Peyer's patch (tissue), 4 donors: ENCODE results near the gene PRMT7. TPM values are rescaled to one million over a fixed set of nuclear protein-coding genes. Genes with fewer than 3 reads are reported as not detected.

Experiments
- DNase-seq, 3 donors: peaks; one replicate each; pipeline ENCODE4 v3.0.0-alpha.2; 2017 to 2019
- H3K27ac ChIP-seq, 4 donors: fragments of 200-600 bp; sonication (generic); one replicate each; pipeline ENCODE4 v1.5.1; 2016 to 2019
- H3K27me3 ChIP-seq, 2 donors: fragments of 200-600 bp; sonication (generic); one replicate each; pipeline ENCODE4 v1.5.1; 2019
- H3K36me3 ChIP-seq, 3 donors: fragments of 200-600 bp; sonication (generic); one replicate each; pipeline ENCODE4 v1.5.1; 2016 to 2019
- H3K4me1 ChIP-seq, 4 donors: fragments of 200-600 bp; sonication (generic); one replicate each; pipeline ENCODE4 v1.5.1; 2016 to 2019
- H3K4me3 ChIP-seq, 4 donors: fragments of 200-600 bp; sonication (generic); 1 replicate in 3 of 4; 2 replicates in 1 of 4; pipeline ENCODE4 v1.5.1; 2016 to 2019; ENCODE audit warnings: mild to moderate bottlenecking in 1 of 4
- H3K9me3 ChIP-seq, 4 donors: fragments of 200-600 bp; sonication (generic); one replicate each; pipeline ENCODE4 v1.5.1; 2016 to 2019; ENCODE audit warnings: mild to moderate bottlenecking in 1 of 4
- CTCF ChIP-seq, 6 experiments: fragments of 450-650 bp in 4 of 6; fragments of 200-600 bp in 2 of 6; sonication (generic) in 1 of 6; IDR thresholded peaks; one replicate each; pipeline ENCODE4 v1.5.1; 2017 to 2019; ENCODE audit warnings: antibody characterized with exemption in 6 of 6, mild to moderate bottlenecking in 3 of 6, moderate library complexity in 1 of 6
- POLR2A ChIP-seq, 2 donors: fragments of 450-650 bp; IDR thresholded peaks; one replicate each; pipeline ENCODE4 v1.5.1; 2017; ENCODE audit warnings: antibody characterized with exemption in 2 of 2, mild to moderate bottlenecking in 2 of 2, moderate library complexity in 2 of 2
- total RNA-seq, 4 donors: library from RNA; depleted of rRNA; stranded (reverse); fragments of >200 nt; gene quantifications; one replicate each; pipeline ENCODE4 v1.1.0, GENCODE V29; 2016

PRMT7 gene
- total RNA-seq, 4 donors from 2014 or later = 36.6 to 145 (median 65.0) TPM

- H3K27ac ChIP-seq = peak overlapping the region in 3 of 4 donors; percentile 2 to 99 (median 96)
Measured at GRCh38 chr16:68384288-68385161, 73.7 kb downstream of the PRMT7 start.

GRCh38 chr16:68385371-68385770, 74.6 kb downstream of the PRMT7 start:
- Histone ChIP-seq H3K27ac (peak overlapping the region in 3 of 4 donors; percentile 89 to 99 (median 96)), H3K4me3 (peak overlapping the region in 3 of 4 donors; percentile 26 to 58 (median 53)), H3K4me1 (peaks cover 3 to 29% (median 9%) of the 10 kb centered on the region in 4 donors), H3K27me3 (no peaks in the 10 kb centered on the region), H3K36me3 (peaks cover 0 to 11% (median 0%) of the 10 kb centered on the region in 3 donors), H3K9me3 (no peaks in the 10 kb centered on the region)
- no peak for DNase-seq
- no peak for TF ChIP-seq CTCF (IDR thresholded peaks at IDR 0.05)
- TF ChIP-seq POLR2A (IDR thresholded peaks at IDR 0.05) = no peak

More at GRCh38 chr16:68384288-68385161, 73.7 kb downstream of the PRMT7 start:
- Histone ChIP-seq H3K4me3 (peak overlapping the region in 2 of 4 donors; percentile 53 to 58), H3K9me3 (no peaks in the 10 kb centered on the region), H3K4me1 (peaks cover 3 to 29% (median 9%) of the 10 kb centered on the region in 4 donors), H3K36me3 (peaks cover 0 to 20% (median 0%) of the 10 kb centered on the region in 3 donors), H3K27me3 (no peaks in the 10 kb centered on the region)
- no peak for TF ChIP-seq POLR2A (IDR thresholded peaks at IDR 0.05)
- peak in 2 of 6 experiments; percentile 9 to 17 for TF ChIP-seq CTCF (IDR thresholded peaks at IDR 0.05)
- DNase-seq = peak in 1 of 3 donors; percentile 59

GRCh38 chr16:68386628-68387027, 75.8 kb downstream of the PRMT7 start:
- TF ChIP-seq POLR2A (IDR thresholded peaks at IDR 0.05) (peak; percentile 85 to 94), CTCF (IDR thresholded peaks at IDR 0.05) (no peak)
- Histone ChIP-seq H3K9me3 (no peaks in the 10 kb centered on the region), H3K27ac (peak overlapping the region in 3 of 4 donors; percentile 89 to 99 (median 96)), H3K4me3 (peak overlapping the region in 3 of 4 donors; percentile 26 to 58 (median 53)), H3K36me3 (peaks cover 0 to 4% (median 0%) of the 10 kb centered on the region in 3 donors), H3K4me1 (peaks cover 3 to 29% (median 9%) of the 10 kb centered on the region in 4 donors), H3K27me3 (no peaks in the 10 kb centered on the region)
- DNase-seq = peak in 2 of 3 donors; percentile 94 to 97

GRCh38 chr16:68387301-68387700, 76.5 kb downstream of the PRMT7 start:
- H3K4me1 ChIP-seq = peaks cover 3 to 23% (median 4%) of the 10 kb centered on the region in 4 donors
- no peaks in the 10 kb centered on the region for H3K27me3 ChIP-seq
- no peaks in the 10 kb centered on the region for H3K9me3 ChIP-seq
- no peaks in the 10 kb centered on the region for H3K36me3 ChIP-seq
- no peak for TF ChIP-seq CTCF (IDR thresholded peaks at IDR 0.05)
- peak in 1 of 2 donors; percentile 62 for TF ChIP-seq POLR2A (IDR thresholded peaks at IDR 0.05)
- peak in 2 of 3 donors; percentile 90 to 95 for DNase-seq
- peak overlapping the region in 3 of 4 donors; percentile 89 to 99 (median 96) for H3K27ac ChIP-seq
- H3K4me3 ChIP-seq = peak overlapping the region in 2 of 4 donors; percentile 53 to 58

GRCh38 chr16:68388124-68388523, 77.3 kb downstream of the PRMT7 start:
- DNase-seq = no peak
- H3K27me3 ChIP-seq = no peaks in the 10 kb centered on the region
- peaks cover 0 to 15% (median 2%) of the 10 kb centered on the region in 4 donors for H3K4me1 ChIP-seq
- H3K36me3 ChIP-seq = no peaks in the 10 kb centered on the region
- H3K9me3 ChIP-seq = no peaks in the 10 kb centered on the region
- no peak for TF ChIP-seq CTCF (IDR thresholded peaks at IDR 0.05)
- no peak for TF ChIP-seq POLR2A (IDR thresholded peaks at IDR 0.05)
- no peak overlapping the region for H3K4me3 ChIP-seq
- H3K27ac ChIP-seq = peak overlapping the region in 3 of 4 donors; percentile 89 to 99 (median 96)
